ENCODE measurements around the gene FARSB. TPM values are rescaled to one million over a fixed set of nuclear protein-coding genes. Genes with fewer than 3 reads are reported as not detected.

FARSB gene
- total RNA-seq, 1 donor from 2014 or later: 4.4 TPM

DNA sequence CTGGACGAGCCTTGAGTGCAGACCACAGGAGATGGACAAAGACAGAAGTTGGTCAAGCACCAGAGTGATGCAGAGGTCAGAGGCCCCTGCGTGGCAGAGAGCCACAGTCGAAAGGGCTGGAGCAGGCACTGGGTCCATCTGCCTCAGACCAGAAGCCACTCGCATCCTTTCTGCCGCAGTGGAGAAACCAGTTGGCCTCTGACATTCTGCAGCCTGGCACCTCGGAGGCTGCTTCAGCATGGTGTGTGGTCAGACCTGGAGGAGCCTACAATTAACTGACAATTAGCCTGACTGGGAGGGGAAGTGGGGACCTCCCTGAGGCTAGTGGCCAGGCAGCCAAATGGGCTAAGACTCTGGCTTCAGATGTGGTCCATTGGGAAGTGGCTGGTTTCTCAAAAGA is 120.4 kb downstream of the FARSB start:
- no peaks in the 10 kb centered on the region for H3K27me3 ChIP-seq
- H3K27ac ChIP-seq: no peak overlapping the region
- intact Hi-C loops (cut with DNase I): no loop called here
- no peak overlapping the region for H3K4me3 ChIP-seq
- DNase-seq (ENCODE audit: low spot score in 2 of 2): no peak
- no peaks in the 10 kb centered on the region for H3K36me3 ChIP-seq
- no peaks in the 10 kb centered on the region for H3K4me1 ChIP-seq
- H3K9me3 ChIP-seq: no peaks in the 10 kb centered on the region
- TF ChIP-seq, protein P1, sequence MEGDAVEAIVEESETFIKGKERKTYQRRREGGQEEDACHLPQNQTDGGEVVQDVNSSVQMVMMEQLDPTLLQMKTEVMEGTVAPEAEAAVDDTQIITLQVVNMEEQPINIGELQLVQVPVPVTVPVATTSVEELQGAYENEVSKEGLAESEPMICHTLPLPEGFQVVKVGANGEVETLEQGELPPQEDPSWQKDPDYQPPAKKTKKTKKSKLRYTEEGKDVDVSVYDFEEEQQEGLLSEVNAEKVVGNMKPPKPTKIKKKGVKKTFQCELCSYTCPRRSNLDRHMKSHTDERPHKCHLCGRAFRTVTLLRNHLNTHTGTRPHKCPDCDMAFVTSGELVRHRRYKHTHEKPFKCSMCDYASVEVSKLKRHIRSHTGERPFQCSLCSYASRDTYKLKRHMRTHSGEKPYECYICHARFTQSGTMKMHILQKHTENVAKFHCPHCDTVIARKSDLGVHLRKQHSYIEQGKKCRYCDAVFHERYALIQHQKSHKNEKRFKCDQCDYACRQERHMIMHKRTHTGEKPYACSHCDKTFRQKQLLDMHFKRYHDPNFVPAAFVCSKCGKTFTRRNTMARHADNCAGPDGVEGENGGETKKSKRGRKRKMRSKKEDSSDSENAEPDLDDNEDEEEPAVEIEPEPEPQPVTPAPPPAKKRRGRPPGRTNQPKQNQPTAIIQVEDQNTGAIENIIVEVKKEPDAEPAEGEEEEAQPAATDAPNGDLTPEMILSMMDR (IDR thresholded peaks at IDR 0.05): no peak

DNA sequence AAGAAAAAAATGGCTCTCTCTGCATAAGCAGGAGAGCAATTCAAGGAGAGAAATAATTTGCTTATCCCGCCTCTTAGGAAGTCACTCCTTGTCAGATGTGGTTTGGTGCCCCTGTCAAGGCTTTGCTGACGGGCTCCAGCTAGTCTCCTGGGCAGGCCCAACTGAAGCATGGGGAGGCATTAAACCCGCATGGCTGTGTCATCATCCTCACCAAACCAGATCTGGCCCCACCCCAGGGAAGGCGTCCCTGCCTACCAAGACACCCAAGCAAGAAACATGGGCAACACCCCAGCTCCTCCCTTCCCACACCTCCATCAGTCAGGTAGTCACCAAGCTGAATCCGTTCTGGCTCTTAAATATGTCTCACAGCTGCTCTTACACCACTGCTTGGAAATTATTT is 123.6 kb downstream of the FARSB start:
- DNase-seq (ENCODE audit: low spot score in 2 of 2): no peak
- H3K27me3 ChIP-seq: no peaks in the 10 kb centered on the region
- no peak overlapping the region for H3K4me3 ChIP-seq
- TF ChIP-seq, protein P1 (IDR thresholded peaks at IDR 0.05): no peak
- H3K36me3 ChIP-seq: no peaks in the 10 kb centered on the region
- no peak overlapping the region for H3K27ac ChIP-seq
- H3K9me3 ChIP-seq: no peaks in the 10 kb centered on the region
- intact Hi-C loops (cut with DNase I): no loop called here
- no peaks in the 10 kb centered on the region for H3K4me1 ChIP-seq

DNA sequence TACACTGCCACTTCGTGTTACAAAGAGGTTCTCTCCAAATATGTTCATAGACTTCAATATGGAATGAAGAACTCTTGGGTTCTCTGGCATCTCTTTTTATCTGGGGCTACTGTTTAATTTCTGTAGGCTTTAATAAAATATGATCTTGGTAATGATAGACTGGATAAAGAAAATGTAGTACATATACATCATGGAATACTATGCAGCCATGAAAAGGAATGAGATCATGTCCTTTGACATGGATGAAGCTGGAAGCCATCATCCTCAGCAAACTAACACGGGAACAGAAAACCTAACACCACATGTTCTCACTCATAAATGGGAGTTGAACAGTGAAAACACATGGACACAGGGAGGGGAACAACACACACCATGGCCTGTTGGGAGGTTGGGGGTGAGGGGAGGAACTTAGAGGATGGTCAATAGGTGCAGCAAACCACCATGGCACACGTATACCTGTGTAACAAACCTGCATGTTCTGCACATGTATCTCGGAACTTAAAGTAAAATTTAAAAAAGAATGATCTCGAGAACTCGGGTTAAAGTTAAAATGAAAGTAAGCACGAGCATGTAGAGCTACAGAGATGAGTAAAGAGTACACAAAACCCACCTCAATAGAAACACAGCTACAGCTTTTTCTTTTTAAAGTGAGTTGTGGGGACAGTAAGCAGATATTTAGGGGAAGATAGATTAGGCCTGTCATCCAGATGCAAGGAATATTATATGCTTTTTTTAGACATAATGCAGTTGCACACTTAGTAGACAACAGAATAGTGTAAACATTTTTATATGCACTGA is 129.2 kb downstream of the FARSB start:
- H3K4me3 ChIP-seq: no peak overlapping the region
- H3K9me3 ChIP-seq: no peaks in the 10 kb centered on the region
- no peaks in the 10 kb centered on the region for H3K4me1 ChIP-seq
- H3K27me3 ChIP-seq: no peaks in the 10 kb centered on the region
- H3K36me3 ChIP-seq: no peaks in the 10 kb centered on the region
- H3K27ac ChIP-seq: no peak overlapping the region
- TF ChIP-seq, protein P1 (IDR thresholded peaks at IDR 0.05): no peak
- intact Hi-C loops (cut with DNase I): no loop called here
- DNase-seq (ENCODE audit: low spot score in 2 of 2): no peak

DNA sequence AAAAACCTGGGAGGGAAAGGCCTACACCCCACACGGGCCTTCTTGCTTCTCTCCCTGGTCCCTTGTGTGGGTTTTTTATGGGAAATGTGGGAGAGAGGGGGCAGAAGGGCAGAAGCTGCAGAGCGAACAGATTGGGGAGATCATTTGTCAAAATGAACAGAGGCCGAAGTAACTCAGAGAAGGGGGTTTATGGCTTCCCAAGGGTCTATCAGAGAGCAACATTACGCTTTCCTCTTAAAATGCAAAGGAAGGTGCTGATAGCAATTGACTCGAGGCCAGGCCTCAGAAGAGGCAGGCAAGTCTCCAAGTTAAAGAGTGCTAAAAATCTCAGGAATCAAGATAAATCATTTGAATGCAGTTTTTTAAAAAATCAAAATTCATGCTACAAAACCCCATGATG is 130.1 kb downstream of the FARSB start:
- H3K4me3 ChIP-seq: no peak overlapping the region
- intact Hi-C loops (cut with DNase I): no loop called here
- TF ChIP-seq, protein P1 (IDR thresholded peaks at IDR 0.05): no peak
- no peaks in the 10 kb centered on the region for H3K9me3 ChIP-seq
- H3K36me3 ChIP-seq: no peaks in the 10 kb centered on the region
- no peak overlapping the region for H3K27ac ChIP-seq
- H3K27me3 ChIP-seq: no peaks in the 10 kb centered on the region
- no peak for DNase-seq (ENCODE audit: low spot score in 2 of 2)
- H3K4me1 ChIP-seq: no peaks in the 10 kb centered on the region

DNA sequence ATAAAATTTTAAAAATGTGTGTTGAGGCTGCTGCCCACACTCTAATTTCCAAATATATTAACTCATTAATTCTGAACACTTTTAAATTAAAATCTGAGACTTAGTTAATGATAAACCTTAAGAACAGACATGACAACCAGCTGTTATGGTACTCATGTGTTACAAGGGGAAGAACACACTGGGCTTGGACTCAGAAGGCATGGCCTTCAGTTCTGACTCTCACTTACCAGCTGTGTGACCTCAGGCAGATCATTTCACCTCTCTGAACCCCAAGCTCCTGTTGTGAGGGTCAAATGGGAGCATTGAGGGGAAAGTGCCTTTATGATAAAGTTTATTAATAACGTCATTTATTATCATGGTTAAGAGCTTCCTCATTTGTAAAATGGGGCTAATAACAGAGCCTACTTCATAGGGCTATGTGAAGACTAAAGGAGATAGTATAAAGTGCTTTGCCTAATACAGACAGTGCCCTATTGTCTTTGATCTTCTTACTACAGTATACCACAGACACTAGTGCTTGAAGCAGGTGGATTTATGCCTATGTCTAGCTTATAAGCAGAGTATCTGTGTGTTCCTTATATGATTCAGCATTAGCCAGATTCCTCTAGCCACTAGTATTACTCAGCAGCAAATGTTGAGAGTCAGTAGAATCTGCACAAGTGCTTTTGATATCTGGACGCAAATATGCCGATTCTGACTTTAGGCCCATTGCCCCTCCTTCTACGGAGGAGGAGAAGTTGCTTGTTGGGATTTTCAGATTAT is 131.9 kb downstream of the FARSB start:
- H3K4me1 ChIP-seq: no peaks in the 10 kb centered on the region
- no peak overlapping the region for H3K4me3 ChIP-seq
- intact Hi-C loops (cut with DNase I): no loop called here
- no peaks in the 10 kb centered on the region for H3K36me3 ChIP-seq
- no peak overlapping the region for H3K27ac ChIP-seq
- DNase-seq (ENCODE audit: low spot score in 2 of 2): no peak
- TF ChIP-seq, protein P1 (IDR thresholded peaks at IDR 0.05): no peak
- no peaks in the 10 kb centered on the region for H3K9me3 ChIP-seq
- no peaks in the 10 kb centered on the region for H3K27me3 ChIP-seq
